Medulla oblongata (tissue), 1 donor: ENCODE results near the gene NUDT5.
"Not testable (repeated sequence)": the region's sequence is repeated elsewhere in the genome, so short reads cannot be mapped to it uniquely, and the experiment has no call there.

Experiments
- DNase-seq: peaks from one replicate; pipeline ENCODE4 v3.0.0-alpha.2; 2015; ENCODE audit errors: extremely low spot score

The NUDT5 gene

DNA sequence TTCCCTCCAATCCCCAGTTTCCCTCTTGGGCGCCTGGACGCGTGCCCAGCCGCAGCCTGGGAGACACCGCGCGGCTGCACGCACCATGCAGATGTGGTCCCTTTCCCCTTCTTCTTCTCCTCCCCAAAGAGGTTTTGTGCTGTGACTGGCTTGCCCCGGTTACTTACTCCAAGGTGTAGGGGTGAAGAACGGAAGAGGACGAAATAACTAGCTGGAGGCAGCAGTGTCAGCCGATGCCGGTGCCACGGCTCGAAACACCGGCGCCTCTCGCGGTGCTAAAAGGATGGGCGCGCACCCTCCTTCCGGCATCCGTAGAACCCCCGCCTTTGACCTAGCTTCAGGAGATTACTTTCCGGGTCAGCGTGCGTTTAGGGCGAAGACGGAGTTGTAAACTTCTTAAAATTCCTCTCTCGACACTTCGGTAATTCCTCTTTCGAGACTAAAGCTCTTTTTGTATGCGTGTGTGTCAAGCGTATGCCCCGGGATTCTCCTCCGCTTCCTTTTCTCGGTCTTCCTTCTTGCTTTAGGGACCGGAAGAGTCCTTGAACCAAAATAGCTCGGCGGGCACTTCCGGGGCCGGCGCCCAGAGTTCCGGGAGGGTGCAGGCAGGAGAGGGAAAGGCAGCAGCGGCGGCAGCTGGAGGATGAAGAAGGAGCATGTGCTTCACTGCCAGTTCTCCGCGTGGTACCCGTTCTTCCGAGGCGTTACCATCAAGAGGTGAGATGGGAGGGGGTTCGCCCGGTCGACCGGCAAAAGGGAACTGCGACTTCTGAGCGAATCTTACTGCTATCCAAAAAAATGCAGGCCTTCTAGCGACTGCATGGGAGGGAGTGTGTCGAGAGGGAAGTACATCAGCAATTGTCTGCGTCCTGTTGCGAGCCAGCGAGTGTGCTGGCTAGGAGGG lies at the start of gene NUDT5, which contains the start of gene CDC123:
Gene NUDT5, minus strand, starts transcription at position 289 of the 904 bp plus-strand sequence. CDS start 9,600 bp downstream, outside the sequence.
Gene CDC123, plus strand, starts transcription at position 586 of the 904 bp plus-strand sequence. Its CDS starts 58 bp downstream, at position 644.
- peak; percentile 95 for DNase-seq

DNA sequence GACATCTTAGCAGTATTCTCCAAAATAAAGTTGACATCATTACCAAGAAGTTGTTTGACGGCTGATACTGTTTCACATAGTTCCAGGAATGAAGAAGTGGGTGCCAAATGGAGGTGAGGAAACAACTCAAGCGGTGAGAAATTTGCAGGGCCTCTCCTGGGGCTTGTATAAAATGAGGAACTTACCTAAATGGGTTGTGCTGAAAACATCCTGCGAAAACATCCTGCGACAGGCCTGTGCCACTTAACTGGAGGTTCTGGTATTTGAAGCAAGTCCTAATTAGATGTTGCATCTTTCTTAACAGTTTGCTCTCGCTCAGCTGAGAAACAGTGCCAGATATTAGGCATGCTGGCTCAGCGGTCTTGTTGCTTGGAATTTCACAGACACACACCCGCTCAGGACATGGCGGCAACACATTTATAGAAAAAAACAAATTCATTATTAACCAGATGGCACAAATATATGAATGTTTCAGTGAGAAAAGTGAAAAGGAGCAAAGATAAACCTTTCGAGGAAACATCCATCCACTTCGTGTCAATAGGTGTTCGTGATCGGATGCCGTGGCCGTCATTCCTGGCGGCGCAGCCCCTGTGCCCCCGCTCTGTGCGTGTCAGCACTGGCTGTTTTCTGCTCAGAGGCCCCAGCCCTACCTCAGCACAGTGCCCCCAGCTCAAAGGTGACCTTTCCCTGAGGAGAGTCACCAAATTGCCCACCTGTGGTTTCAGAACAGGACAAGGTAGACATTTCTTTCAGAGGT lies 48.4 kb upstream of the NUDT5 start:
- no peak for DNase-seq

GRCh38 chr10:12241810-12242529 lies 46.3 kb upstream of the NUDT5 start:
- peak; percentile 7 for DNase-seq

DNA sequence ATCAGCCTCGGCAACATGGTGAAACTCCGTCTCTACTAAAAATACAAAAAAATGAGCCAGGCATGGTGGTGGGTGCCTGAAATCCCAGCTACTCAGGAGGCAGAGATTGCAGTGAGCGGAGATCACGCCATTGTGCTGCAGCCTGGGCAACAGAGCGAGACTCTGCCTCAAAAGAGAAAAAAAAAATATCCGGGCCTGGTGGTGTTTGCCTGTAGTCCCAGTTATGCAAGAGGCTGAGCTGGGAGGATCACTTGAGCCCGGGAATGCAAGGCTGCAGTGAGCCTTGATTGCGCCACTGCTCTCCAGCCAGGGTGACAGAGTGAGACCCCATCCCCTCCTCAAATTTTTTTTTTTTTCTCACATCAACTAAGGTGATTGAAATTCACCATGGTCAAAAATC lies 43.1 kb upstream of the NUDT5 start:
- no peak for DNase-seq

DNA sequence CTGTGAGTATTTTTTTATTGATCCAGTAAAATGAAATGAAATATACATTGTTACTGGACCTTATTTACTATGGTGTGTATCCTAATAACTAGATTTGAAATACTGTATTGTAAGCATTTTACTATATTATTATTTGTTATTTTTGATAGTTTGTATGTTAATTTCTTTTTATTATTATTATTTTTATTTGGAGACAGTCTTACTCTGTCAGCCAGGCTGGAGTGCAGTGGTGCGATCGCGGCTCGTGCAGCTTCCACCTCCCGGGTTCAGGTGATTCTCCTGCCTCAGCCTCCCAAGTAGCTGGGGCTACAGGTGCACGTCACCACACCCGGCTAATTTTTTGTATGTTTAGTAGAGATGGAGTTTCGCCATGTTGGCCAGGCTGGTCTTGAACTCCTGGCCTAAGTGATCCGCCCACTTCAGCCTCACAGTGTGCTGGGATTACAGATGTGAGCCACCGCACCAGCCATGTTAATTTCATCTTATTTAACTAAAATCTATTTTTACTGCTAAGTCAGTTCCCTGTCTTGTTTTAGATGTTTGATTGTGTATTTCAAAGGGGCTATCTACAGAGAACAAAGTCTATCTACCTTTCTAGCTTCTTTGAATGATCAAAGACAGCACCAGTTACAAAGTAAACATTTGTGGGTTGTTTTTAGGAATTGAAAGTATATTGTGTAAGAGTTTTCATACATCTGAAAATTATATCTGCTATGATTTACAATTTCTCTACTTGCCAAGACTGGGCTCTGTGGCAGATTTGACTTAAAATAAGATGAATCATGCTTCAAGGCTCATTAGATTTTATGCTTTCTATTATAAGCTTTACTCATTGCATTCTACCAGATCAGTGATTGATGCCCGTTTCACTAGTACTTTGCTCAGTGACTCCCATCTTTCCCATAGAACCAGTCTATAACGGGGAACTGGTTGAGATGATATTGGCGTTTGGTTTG lies 41.9 kb upstream of the NUDT5 start:
- no peak for DNase-seq

DNA sequence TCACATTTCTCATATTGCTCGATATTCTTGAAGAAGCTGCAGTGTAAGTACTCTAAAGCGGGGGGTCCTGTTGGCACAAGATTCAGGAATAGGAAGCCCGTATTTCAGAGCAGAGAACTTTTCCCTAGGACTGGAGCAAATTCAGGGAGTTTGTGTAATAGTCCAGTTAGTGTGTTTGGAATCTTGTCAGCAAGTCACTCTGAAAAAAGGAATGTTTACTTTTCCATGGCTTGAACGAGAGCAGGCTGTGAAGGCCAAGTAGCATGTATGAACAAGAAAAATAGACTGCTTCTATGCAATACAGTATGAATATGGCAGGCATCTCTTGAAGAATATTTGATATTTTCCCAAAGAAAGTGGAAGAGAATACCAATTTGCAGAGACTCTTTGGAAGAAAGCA lies 40.1 kb upstream of the NUDT5 start:
- DNase-seq, result no peak

GRCh38 chr10:12235116-12235694 lies 39.5 kb upstream of the NUDT5 start:
- DNase-seq, result no peak

GRCh38 chr10:12234687-12235086 lies 39.0 kb upstream of the NUDT5 start:
- not testable (repeated sequence) for DNase-seq

- DNase-seq, result no peak
Observed at GRCh38 chr10:12228851-12229250, 33.2 kb upstream of the NUDT5 start.

DNA sequence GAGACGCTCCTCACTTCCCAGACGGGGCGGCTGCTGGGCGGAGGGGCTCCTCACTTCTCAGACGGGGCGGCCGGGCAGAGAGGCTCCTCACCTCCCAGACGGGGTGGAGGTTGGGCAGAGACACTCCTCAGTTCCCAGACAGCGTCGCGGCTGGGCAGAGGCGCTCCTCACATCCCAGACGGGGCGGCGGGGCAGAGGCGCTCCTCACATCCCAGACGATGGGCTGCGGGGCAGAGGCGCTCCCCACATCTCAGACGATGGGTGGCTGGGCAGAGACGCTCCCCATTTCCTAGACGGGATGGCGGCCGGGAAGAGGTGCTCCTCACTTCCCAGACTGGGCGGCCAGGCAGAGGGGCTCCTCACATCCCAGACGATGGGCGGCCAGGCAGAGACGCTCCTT lies 30.7 kb upstream of the NUDT5 start:
- not testable (repeated sequence) for DNase-seq

- DNase-seq, result no peak
Observed at GRCh38 chr10:12225444-12225843, 29.8 kb upstream of the NUDT5 start.

DNA sequence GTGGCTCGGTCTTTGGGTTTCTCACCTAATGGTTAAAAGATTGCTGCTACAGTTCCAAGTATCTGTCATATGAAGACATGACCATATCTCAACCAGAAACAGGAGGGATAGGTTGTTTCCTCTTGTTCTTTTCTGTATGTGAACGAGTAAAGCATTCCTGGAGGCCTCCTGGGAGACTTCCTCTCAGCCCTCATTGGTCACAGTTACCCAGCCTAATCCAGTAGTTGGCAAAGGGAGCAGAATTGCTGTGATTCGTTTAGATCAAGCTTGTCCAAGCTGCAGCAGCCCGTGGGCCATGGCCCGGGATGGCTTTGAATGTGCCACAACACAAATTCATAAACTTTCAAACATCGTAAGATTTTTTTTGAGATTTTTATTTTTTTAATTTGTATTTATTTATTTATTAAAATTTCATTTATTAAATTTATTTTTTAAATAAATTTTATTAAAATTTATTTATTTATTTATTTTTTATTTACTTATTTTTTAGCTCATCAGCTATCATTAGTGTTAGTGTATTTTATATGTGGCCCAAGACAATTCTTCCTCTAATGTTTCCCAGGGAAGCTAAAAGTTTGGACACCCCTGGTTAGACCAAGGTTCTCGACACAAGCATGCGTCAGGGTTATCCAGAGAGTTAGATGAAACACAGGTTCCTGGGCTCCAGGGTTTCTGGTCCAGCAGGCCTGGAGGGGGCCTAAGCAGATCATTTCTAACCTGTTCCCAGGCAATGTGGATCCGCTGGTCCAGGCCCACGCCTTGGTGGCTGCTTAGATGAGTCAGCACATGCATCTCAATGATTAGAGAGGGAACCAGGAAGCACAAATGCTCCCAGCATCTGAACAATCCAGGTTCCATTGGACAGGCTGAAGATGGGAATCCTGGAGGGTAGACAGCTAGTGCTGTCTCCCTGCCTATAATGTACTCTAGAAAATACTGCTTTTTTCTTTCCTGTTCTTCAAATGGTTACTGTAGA lies 25.9 kb upstream of the NUDT5 start:
- no peak for DNase-seq

DNA sequence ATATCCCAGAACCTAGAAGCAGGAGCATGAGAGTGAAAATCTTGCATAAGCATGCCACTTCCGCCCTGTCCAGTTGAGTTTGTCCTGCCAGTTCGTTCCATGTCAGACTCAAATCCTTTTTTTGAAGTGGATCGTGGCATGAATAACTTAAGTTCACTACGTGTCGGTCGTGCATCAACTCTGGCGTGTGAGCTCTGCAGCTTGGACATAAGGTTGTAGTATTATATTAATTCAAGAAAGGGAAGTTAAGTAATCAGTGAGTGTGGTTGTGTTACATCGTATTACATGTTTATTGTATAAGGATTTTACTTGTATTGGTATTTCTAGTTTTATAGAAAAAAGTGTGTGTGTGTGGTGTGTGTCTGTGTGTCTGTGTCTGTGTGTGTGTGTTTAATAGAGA lies 23.3 kb upstream of the NUDT5 start:
- no peak for DNase-seq

- DNase-seq, result peak; percentile 77
Observed at GRCh38 chr10:12214763-12215218, 19.1 kb upstream of the NUDT5 start.

GRCh38 chr10:12214093-12214492 lies 18.4 kb upstream of the NUDT5 start:
- no peak for DNase-seq

DNA sequence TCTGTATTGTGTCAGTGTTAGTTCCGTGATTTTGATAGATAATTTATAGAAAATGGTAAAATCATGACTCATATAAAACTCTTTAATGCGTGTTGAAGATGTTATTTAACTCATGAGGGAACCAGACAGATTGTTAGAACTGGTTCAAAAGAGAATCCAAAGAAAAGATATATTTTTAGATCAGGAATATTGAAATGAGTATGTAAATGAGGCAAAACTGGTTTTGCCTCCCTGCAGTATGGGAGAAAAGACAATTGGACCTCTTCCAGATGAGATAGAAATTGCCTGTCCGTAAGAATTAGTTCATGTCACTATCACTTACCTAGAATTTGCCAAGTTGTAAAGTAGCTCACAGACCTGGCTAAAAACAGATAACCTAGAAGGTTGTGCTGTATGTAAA lies 17.9 kb upstream of the NUDT5 start:
- DNase-seq, result no peak

DNA sequence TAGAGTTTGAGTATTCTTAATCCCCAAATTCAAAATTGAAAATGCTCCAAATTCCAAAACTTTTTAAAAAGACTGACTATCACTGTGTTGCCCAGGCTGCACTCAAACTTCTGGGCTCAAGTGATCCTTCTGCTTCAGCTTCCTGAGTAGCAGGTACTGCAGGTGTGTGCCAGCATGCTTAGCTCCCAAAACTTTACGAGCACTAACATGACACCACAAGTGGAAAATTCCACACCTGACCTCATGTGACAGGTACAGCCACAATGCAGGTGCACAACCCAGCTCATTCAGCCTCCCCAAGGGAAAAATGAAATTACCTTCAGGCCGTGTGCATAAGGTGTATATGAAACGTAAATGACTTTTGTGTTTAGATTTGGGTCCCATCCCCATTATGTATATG lies 16.8 kb upstream of the NUDT5 start:
- DNase-seq, result no peak

DNA sequence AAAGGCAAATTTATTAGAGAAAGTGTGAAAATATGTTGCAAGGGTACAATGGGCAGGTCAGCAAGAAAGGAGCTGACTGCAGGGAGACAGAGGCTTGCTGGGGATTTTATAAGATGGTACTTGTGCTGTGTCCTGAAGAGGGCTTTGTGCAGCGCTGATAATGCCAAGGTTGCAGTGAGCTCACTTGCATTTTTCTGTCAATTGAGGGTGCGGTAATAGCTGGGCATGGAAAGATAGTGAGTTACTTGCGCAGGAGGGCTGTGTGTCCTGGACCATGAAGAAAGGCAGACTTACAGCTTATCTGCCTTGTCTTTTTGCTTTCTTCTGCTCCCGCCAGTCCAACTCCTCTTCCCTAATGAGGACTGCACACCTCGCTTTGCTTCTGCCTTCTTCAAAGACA lies 12.8 kb upstream of the NUDT5 start:
- DNase-seq, result no peak

- DNase-seq, result no peak
Observed at GRCh38 chr10:12207114-12207513, 11.4 kb upstream of the NUDT5 start.
